GM19238 (cell line): Measurements from ENCODE around the gene LGALS8.
"Not testable (repeated sequence)": the region's sequence is repeated elsewhere in the genome, so short reads cannot be mapped to it uniquely, and the experiment has no call there.

Experiments
- DNase-seq: peaks from one replicate; pipeline ENCODE4 v3.0.0; 2011; ENCODE audit warnings: low spot score; ENCODE audit not compliant: insufficient read length

Gene LGALS8

DNA sequence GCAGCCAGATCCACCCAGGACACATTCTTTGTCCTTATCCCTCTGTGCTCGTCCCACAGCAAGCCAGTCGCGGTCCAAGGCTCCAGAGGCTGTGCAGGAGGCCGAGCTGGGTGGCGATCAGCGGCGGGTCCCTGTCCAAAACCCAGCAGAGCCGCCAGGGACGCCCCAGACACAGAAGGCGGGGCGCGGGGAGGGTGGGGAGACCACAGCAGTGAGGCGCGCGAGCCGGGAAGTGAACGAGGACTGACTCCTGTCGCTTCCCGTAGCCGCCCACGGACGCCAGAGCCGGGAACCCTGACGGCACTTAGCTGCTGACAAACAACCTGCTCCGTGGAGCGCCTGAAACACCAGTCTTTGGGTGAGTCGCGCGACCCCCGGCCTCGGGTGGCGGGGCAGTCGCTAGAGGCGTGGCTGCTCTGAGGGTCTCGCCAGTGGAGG lies at the start of gene LGALS8:
Gene LGALS8 (plus strand): TSS at position 279 of the 438 bp plus-strand sequence. CDS start 2,089 bp downstream, outside the sequence.
- DNase-seq: peak; percentile 75

- DNase-seq: no peak
Measured at GRCh38 chr1:236476019-236476418, 47.8 kb upstream of the LGALS8 start.

DNA sequence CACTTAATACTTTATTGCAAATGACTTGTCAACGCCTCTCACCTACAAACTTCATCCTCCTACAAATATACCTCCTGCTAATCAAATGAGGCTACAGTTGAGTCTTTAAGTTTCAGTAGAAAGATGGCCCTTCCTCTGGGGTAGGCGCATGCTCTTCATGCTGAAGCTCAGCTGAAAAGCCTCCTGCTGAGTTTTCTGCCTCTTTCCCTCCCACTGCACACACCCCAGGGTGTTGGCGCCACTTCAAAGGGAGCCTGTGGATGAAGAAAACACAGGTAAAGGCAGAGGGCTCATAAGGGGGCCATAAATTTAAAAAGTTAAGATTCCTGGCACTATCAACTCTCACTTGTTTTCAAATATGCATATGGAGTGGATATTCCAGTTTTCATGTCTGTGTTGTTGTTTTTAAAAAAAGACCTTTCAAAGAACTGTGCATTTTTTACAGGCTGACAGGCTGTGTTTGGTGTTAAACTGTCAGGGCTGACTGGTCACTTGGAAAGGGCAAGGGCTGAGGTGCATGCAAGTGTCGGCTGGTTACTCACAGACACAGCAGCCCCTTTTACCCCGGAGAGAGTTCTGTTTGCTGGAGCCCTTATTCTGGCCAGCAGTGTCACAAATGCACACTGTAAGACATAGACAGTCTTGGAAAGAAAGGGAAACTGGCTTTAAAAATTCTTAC lies 42.9 kb upstream of the LGALS8 start:
- no peak for DNase-seq

DNA sequence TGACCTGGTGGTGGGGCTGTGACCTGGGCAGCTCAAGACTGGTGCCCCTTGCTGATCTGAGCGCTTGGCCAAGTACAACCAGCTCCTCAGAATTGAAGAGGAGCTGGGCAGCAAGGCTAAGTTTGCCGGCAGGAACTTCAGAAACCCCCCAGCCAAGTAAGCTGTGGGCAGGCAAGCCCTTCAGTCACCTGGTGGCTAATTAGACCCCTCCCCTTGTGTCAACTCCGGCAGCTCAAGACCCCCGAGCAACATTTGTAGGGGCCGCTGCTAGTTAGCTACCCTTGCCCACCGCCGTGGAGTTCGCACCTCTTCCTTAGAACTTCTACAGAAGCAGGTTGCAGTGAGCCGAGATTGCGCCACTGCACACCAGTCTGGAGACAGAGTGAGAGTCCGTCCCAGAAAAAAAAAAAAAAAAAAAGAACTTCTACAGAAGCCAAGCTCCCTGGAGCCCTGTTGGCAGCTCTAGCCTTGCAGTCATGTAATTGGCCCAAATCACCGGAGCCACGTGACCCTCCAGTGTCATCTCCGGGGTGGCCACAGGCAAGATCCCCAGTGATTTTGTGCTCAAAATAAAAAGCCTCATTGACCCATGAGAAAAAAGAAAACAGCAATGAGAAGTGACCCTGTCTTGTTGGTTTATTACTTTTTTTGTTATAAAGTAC lies 39.3 kb upstream of the LGALS8 start:
- no peak for DNase-seq

- DNase-seq: no peak
Measured at GRCh38 chr1:236486356-236487002, 37.3 kb upstream of the LGALS8 start.

DNA sequence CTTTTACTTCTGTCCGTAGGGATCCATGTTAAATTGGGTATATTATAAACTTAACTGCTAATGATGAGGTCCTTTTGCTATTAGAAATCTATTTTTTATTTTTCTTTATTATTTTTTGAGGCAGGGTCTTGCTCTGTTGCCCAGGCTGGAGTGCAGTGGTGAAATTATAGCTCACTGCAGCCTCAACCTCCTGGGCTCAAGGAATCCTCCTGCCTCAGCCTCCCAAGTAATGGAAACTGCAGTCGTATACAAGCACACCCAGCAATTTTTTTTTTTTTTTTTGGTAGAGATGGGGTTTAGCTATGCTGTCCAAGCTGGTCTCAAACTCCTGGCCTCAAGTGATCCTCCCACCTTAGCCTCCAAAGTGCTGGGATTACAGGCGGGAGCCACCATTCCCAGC lies 34.6 kb upstream of the LGALS8 start:
- DNase-seq: not testable (repeated sequence)

DNA sequence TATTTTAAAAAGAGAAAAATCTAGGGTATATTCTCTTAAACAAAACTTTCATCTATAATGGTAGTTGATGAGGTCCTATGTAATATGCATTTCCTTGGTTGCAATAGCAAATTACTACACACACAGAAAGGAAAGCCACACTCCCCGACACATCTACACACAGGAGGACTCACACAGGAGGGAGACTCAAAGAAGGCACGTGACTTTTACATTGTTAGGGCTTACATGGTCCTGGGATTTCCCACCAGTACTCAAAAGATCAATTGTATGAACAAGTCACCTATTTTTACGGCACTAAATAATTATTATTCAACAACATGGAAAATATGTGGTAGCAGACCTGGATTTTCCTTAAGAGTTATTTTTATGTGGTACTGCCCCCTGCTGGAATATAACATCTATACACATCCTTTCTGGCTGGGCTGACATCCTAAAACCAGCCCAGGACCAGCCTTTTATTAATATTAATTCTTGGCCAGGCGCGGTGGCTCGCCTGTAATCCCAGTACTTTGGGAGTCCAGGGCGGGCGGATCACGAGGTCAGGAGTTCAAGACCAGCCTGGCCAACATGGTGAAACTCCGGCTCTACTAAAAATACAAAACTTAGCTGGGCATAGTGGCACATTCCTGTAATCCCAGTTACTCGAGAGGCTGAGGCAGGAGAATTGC lies 33.9 kb upstream of the LGALS8 start:
- peak; percentile 26 for DNase-seq

GRCh38 chr1:236491469-236492136 lies 32.2 kb upstream of the LGALS8 start:
- DNase-seq: no peak

DNA sequence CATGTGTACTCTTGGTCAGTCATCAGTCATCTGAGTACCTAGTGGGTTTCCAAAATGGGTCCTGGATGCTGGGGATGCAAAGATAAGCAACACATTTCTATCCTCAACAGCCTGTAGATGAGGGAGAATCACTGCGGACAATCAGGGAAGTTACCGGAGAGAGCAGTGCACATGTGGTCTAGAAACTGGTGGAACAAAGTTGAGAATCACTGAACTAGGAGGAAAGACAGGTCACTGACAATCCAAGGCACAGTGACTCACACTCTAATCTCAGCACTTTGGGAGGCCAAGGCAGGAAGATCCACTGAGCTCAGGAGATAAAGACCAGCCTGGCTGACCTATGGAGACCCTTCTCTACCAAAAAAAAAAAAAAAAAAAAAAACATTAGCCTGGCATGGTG lies 31.4 kb upstream of the LGALS8 start:
- no peak for DNase-seq

- no peak for DNase-seq
Measured at GRCh38 chr1:236494082-236494481, 29.7 kb upstream of the LGALS8 start.

DNA sequence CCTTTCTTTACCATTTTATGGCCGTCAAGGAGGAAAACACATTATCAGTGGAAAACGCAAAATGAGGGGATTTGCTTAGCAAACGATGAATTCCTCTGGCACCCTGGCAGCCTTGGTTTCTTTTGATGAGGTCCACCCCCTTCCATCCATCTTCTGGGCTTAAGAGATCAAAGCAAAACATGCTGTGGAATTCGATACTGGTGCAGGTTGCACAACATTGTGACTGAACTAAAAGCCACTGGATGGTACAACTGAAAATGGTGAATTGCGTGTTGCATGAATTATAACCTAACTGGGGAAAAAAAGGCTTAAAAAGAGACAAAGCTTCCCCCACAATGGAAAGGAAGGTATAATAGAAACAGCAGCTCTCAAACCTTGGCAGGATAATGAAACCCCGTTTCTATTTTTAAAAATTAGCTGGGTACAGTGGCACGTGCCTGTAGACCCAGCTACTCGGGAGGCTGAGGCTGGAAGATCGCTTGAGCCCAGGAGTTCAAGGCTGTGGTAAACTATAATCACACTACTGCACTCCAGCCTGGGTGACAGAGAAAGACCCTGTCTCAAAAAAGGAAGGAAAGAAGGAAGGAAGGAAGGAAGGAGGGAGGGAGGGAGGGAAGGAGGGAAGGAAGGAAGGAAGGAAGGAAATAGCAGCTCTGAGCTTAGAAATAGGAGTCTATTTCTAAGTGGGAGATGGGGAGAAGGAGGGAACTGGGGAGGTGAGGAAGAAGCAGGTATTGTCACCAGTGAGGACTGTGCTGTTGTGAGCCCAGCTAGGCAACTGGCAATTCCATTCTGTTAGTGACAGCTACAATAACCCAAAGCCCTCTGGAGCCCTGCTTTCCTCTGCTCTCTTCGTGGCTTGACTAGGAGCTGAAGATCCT lies 29.0 kb upstream of the LGALS8 start:
- DNase-seq: no peak

- DNase-seq: no peak
Measured at GRCh38 chr1:236495467-236496112, 28.2 kb upstream of the LGALS8 start.

DNA sequence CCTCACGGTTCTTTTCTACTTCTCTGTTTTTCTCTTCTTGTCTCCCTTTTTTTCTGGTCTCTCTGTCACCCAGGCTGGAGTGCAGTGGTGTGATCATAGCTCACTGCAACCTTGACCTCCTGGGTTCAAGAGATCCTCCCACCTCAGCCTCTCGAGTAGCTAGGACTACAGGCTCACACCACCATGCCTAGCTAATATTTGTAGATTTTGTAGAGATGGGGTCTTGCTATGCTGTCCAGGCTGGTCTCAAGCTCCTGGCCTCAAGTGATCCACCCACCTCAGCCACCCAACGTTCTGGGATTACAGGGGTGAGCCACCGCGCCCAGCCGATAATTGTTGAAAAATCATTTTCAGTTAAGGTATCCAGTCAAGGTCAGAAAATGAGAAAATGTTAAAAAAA lies 25.9 kb upstream of the LGALS8 start:
- no peak for DNase-seq

DNA sequence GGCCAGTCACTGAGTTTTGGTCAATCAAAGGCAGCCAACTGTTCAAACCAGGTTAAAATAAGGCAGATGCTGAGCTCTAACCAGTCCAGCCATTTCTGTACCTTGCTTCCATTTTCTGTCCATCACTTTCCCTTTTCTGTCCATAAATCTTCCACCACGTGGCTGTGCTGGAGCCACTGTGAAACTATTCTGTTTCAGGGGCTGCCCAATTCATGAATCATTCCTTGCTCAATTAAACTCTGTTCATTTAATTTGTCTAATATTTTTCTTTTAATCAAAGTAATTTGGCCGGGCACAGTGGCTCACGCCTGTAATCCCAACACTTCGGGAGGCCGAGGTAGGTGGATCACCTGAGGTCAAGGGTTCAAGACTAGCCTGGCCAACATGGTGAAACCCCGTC lies 22.7 kb upstream of the LGALS8 start:
- no peak for DNase-seq

DNA sequence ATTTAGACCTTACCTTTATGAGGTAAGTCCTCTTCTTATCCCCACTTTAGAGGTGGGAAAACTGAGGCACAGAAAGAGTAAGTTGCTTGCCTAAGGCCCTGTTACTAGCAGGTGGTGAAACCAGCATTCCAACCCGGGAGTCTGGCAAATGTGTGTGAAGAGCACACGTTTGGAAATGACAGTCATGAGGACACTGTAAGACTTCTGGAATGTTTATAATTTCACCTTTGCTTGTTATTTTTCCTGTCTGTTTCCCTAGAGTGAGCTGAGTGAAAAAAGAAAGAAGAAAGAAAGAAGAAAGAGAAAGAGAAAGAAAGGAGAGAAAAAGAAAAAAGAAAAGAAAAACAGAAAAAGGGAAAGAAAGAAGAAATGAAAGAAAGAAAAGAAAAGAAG lies 21.2 kb upstream of the LGALS8 start:
- DNase-seq: no peak

DNA sequence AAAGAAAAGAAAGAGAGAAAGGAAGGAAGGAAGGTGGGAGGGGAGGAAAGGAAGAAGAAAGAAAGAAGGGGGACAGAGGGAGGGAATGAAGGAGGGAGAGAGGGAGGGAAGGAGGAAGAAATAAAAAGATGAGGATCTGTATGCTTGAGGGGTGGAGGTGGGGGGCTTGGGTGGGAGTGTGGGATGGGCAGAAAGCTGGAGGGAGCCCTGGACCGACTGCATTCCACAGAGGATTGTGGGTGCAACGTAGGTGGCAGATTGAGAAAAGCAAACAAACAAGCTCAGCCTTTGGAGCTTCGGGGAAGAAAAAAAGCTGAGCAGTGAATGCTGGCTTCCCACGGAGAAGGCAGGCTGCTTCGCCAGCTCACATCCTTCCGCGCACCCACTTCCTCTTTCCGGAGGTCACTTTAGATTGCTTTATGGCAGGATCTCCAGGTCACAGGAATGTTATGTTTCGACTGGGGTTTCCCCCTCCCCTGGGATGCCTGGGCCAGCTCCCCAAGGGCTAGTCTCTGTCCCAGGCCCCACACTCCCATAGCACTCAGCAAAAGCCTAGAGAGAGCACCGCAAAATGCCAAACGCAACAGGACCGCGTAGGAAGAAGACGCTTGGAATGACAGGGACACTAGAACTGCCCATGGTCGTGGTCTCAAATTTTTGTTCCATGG lies 20.7 kb upstream of the LGALS8 start:
- DNase-seq: no peak

DNA sequence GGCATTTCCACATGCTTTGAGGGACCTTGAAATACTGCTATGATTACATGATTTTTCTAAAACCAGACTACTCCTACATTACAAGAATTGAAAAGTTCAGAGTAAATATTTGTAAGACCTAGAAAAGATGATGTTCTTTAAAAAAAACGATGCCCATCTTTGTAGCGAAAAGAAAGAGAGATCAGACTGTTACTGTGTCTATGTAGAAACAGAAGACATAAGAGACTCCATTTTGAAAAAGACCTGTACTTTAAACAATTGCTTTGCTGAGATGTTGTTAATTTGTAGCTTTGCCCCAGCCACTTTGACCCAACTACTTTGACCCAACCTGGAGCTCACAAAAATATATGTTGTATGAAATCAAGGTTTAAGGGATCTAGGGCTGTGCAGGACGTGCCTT lies 19.4 kb upstream of the LGALS8 start:
- DNase-seq: not testable (repeated sequence)

GRCh38 chr1:236507022-236507700 lies 16.6 kb upstream of the LGALS8 start:
- DNase-seq: no peak

DNA sequence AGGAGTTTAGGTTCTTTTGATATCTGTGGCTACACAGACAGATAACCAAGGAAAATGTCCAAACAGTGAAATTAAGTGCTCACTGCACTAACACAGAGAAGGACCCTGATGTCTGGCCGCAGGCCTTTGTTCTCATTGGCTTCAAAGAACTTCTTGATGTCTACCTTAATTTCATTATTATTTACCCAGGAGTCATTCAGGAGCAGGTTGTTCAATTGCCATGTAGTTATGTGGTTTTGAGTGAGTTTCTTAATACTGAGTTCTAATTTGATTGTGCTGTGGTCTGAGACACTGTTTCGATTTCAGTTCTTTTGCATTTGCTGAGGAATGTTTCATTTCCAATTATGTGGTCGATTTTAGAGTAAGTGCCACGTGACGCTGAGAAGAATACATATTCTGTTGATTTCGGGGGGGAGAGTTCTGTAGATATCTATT lies 15.2 kb upstream of the LGALS8 start:
- no peak for DNase-seq
